ENCODE results near the gene ATRAID. TPM values are rescaled to one million over a fixed set of nuclear protein-coding genes. Genes with fewer than 3 reads are reported as not detected.

The ATRAID gene
- total RNA-seq, 6 donors from 2014 or later = 53.4 to 126 (median 112) TPM

DNA sequence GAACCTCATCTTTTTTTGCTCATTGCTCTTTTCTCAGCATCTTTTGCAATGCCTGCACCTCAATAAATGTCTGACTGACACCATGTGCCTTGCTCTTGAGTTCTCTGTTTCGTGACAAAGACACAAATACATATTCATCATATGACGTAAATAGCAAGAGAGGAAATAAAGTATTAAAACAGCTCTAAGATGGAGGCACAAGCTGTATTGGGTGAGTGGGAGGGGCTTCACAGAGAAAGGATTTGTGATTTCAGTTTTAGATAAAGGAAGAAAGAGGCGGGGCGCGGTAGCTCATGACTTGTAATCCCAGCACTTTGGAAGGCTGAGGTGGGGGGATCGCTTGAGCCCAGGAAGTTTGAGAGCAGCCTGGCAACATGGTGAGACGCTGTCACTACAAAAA lies 8.2 kb downstream of the ATRAID start:
- TF ChIP-seq, protein P1, sequence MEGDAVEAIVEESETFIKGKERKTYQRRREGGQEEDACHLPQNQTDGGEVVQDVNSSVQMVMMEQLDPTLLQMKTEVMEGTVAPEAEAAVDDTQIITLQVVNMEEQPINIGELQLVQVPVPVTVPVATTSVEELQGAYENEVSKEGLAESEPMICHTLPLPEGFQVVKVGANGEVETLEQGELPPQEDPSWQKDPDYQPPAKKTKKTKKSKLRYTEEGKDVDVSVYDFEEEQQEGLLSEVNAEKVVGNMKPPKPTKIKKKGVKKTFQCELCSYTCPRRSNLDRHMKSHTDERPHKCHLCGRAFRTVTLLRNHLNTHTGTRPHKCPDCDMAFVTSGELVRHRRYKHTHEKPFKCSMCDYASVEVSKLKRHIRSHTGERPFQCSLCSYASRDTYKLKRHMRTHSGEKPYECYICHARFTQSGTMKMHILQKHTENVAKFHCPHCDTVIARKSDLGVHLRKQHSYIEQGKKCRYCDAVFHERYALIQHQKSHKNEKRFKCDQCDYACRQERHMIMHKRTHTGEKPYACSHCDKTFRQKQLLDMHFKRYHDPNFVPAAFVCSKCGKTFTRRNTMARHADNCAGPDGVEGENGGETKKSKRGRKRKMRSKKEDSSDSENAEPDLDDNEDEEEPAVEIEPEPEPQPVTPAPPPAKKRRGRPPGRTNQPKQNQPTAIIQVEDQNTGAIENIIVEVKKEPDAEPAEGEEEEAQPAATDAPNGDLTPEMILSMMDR (IDR thresholded peaks at IDR 0.05) = no peak
- TF ChIP-seq POLR2AphosphoS5 (IDR thresholded peaks at IDR 0.05) (no peak), EP300 (IDR thresholded peaks at IDR 0.05) (no peak), POLR2A (IDR thresholded peaks at IDR 0.05) (no peak)
- Histone ChIP-seq H3K27ac (no peak overlapping the region), H3K27me3 (no peaks in the 10 kb centered on the region), H3K9me3 (no peaks in the 10 kb centered on the region), H3K4me1 (peaks cover 9 to 18% (median 12%) of the 10 kb centered on the region in 4 donors), H3K4me3 (no peak overlapping the region), H3K36me3 (peaks cover 0 to 58% (median 33%) of the 10 kb centered on the region in 4 donors)
- no peak for ATAC-seq (ENCODE audit: low FRiP score in 2 of 2)
- DNase-seq = no peak
- WGBS, 2 donors = 94 to 96% methylated on average over 7 of the region's 7 CpGs

DNA sequence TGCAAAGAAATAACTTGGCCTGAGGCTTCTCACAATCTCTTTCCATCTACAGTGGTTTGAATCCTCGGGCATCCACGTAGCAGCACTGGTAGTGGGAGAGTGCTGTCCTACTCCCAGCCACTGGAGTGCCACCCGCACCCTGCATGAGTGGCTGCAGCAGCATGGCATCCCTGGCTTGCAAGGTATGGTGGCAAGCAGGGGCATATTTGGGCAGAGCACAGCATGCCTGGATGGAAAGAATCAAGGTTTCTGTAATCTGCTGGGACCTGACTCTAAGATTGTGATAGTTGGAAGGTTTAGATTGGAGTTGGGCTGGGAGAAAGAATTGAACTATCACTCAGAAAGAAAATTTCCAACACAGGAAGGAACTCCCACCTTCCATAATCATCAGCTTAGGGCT lies 9.3 kb downstream of the ATRAID start:
- 90 to 92% methylated on average over 3 of the region's 3 CpGs for WGBS, 2 donors
- peaks cover 9 to 18% (median 12%) of the 10 kb centered on the region in 4 donors for H3K4me1 ChIP-seq
- H3K9me3 ChIP-seq = no peaks in the 10 kb centered on the region
- ATAC-seq (ENCODE audit: low FRiP score in 2 of 2) (no peak), DNase-seq (no peak)
- peaks cover 8 to 62% (median 43%) of the 10 kb centered on the region in 4 donors for H3K36me3 ChIP-seq
- H3K27ac ChIP-seq = no peak overlapping the region
- H3K4me3 ChIP-seq = no peak overlapping the region
- no peaks in the 10 kb centered on the region for H3K27me3 ChIP-seq
- TF ChIP-seq EP300 (IDR thresholded peaks at IDR 0.05) = no peak

DNA sequence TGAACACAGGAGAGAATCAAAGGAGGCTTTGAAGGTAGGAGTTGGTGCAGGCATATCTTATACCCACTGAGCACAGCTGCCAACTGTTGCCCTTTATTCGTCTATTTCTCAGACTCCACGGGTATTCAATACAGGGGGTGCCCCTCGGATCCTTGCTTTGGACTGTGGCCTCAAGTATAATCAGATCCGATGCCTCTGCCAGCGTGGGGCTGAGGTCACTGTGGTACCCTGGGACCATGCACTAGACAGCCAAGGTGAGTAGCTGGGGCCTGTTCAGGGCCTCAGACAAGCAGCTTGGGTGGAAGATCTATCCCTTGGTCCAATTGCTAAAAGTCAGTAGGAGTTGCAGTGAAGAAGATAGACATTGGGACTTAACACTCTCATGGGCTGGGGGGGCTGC lies 10.6 kb downstream of the ATRAID start:
- WGBS, 2 donors = 90 to 98% methylated on average over 5 of the region's 5 CpGs
- Histone ChIP-seq H3K27ac (no peak overlapping the region), H3K4me3 (no peak overlapping the region), H3K4me1 (peaks cover 3 to 12% (median 8%) of the 10 kb centered on the region in 4 donors), H3K36me3 (peaks cover 9 to 74% (median 55%) of the 10 kb centered on the region in 4 donors), H3K27me3 (no peaks in the 10 kb centered on the region), H3K9me3 (no peaks in the 10 kb centered on the region)
- DNase-seq = no peak
- no peak for ATAC-seq (ENCODE audit: low FRiP score in 2 of 2)
- TF ChIP-seq EP300 (IDR thresholded peaks at IDR 0.05) (no peak), POLR2AphosphoS5 (IDR thresholded peaks at IDR 0.05) (no peak), POLR2A (IDR thresholded peaks at IDR 0.05) (no peak)
- TF ChIP-seq, protein P1 (IDR thresholded peaks at IDR 0.05) = no peak

DNA sequence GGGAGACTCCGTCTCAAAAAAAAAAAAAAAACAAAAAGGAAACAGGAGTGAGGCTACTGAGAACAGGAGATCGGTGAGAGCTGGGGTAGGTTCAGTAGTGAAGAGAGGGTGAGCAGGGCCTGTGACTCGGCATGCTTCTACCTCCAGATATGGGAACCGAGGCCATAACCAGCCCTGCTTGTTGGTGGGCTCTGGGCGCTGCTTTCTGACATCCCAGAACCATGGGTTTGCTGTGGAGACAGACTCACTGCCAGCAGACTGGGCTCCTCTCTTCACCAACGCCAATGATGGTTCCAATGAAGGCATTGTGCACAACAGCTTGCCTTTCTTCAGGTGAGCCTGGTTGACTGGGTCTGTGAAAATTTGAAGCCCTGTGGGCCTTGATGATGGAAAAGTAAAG lies 11.6 kb downstream of the ATRAID start:
- Histone ChIP-seq H3K36me3 (peaks cover 9 to 84% (median 61%) of the 10 kb centered on the region in 4 donors), H3K4me3 (no peak overlapping the region), H3K27me3 (no peaks in the 10 kb centered on the region), H3K9me3 (no peaks in the 10 kb centered on the region), H3K27ac (no peak overlapping the region), H3K4me1 (peaks cover 0 to 2% (median 0%) of the 10 kb centered on the region in 4 donors)
- DNase-seq = no peak
- WGBS, 2 donors = 97% methylated on average over 6 of the region's 6 CpGs
- ATAC-seq (ENCODE audit: low FRiP score in 2 of 2) = no peak
- TF ChIP-seq EP300 (IDR thresholded peaks at IDR 0.05) (no peak), POLR2AphosphoS5 (IDR thresholded peaks at IDR 0.05) (no peak), POLR2A (IDR thresholded peaks at IDR 0.05) (no peak)
- TF ChIP-seq, protein P1 (IDR thresholded peaks at IDR 0.05) = no peak

DNA sequence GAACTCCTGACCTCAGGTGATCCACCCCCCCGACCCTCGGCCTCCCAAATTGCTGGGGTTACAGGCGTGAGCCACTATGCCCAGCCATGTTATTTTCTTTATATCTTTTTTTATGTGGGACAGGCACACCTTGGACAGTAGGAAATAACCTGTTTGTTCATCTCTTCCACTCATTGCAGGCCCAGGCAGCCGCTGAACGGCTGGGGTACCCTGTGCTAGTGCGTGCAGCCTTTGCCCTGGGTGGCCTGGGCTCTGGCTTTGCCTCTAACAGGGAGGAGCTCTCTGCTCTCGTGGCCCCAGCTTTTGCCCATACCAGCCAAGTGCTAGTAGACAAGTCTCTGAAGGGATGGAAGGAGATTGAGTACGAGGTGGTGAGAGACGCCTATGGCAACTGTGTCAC lies 13.7 kb downstream of the ATRAID start:
- no peak overlapping the region for H3K27ac ChIP-seq
- H3K36me3 ChIP-seq = peaks cover 9 to 93% (median 69%) of the 10 kb centered on the region in 4 donors
- no peaks in the 10 kb centered on the region for H3K27me3 ChIP-seq
- H3K4me1 ChIP-seq = no peaks in the 10 kb centered on the region
- DNase-seq (no peak), ATAC-seq (ENCODE audit: low FRiP score in 2 of 2) (no peak)
- H3K4me3 ChIP-seq = no peak overlapping the region
- H3K9me3 ChIP-seq = no peaks in the 10 kb centered on the region
- TF ChIP-seq EP300 (IDR thresholded peaks at IDR 0.05) (no peak), POLR2AphosphoS5 (IDR thresholded peaks at IDR 0.05) (no peak), POLR2A (IDR thresholded peaks at IDR 0.05) (no peak)
- TF ChIP-seq, protein P1 (IDR thresholded peaks at IDR 0.05) = no peak
- 92 to 94% methylated on average over 9 of the region's 9 CpGs for WGBS, 2 donors

Measured in upper lobe of left lung (tissue), 6 donors.